Measurements from ENCODE around the gene OR5L2. TPM values are rescaled to one million over a fixed set of nuclear protein-coding genes. Genes with fewer than 3 reads are reported as not detected.

OR5L2 gene
- not detected in 2 replicates for total RNA-seq (2021)
- not detected for Bru-seq, nascent RNA
- BruChase-seq, experiment 1, labeled RNA remaining after a 2-hour chase: not detected
- BruChase-seq, experiment 2, labeled RNA remaining after a 6-hour chase: not detected
- long read RNA-seq: 0 reads

- Histone ChIP-seq H3K27me3 (replicated peaks; ENCODE audit: insufficient read depth, low read depth, low read length, poor library complexity) (no peaks in the 10 kb centered on the region), H3K36me3 (ENCODE audit: insufficient read depth, low read length, poor library complexity, severe bottlenecking) (no peaks in the 10 kb centered on the region), H3K4me3 (ENCODE audit: low read depth, low read length, poor library complexity, severe bottlenecking) (no peak within 1 kb of the TSS), H3K4me1 (ENCODE audit: insufficient read depth, low read length, poor library complexity, severe bottlenecking) (no peaks in the 10 kb centered on the region), H3K9me3 (ENCODE audit: low read depth, low read length, poor library complexity, severe bottlenecking) (peaks cover 3% of the 10 kb centered on the region), H3K27ac (ENCODE audit: low read depth, low read length, poor library complexity, severe bottlenecking) (no peak within 1 kb of the TSS)
- no TSS peak for BruUV-seq (replicated peaks)
- ChIA-PET CTCF (no interaction called here), POLR2A (ENCODE audit: low non-redundant PET) (no interaction called here)
- intact Hi-C loops (cut with micrococcal nuclease; ENCODE audit: unreplicated experiment): no loop called here
- TF ChIP-seq EZH2 (IDR thresholded peaks at IDR 0.05; ENCODE audit: borderline replicate concordance, low read depth, low read length, poor library complexity, severe bottlenecking) (no peak), CTCF (conservative IDR thresholded peaks at IDR 0.05; ENCODE audit: low read depth, low read length) (no peak)
- DNase-seq (ENCODE audit: low spot score): no peak
Measured at GRCh38 chr11:55826919-55827318, at the start of gene OR5L2. Gene OR5L2, plus strand, starts transcription at chr11:55827219. Its CDS starts 0 bp downstream, at chr11:55827219.

- H3K4me3 ChIP-seq (ENCODE audit: low read depth, low read length, poor library complexity, severe bottlenecking): no peak overlapping the region
- ChIA-PET CTCF (no interaction called here), POLR2A (ENCODE audit: low non-redundant PET) (no interaction called here)
- DNase-seq (ENCODE audit: low spot score): no peak
- no peak overlapping the region for H3K27ac ChIP-seq (ENCODE audit: low read depth, low read length, poor library complexity, severe bottlenecking)
- no TSS peak for BruUV-seq (replicated peaks)
- no peaks in the 10 kb centered on the region for H3K27me3 ChIP-seq (replicated peaks; ENCODE audit: insufficient read depth, low read depth, low read length, poor library complexity)
- H3K36me3 ChIP-seq (ENCODE audit: insufficient read depth, low read length, poor library complexity, severe bottlenecking): no peaks in the 10 kb centered on the region
- TF ChIP-seq EZH2 (IDR thresholded peaks at IDR 0.05; ENCODE audit: borderline replicate concordance, low read depth, low read length, poor library complexity, severe bottlenecking) (no peak), CTCF (conservative IDR thresholded peaks at IDR 0.05; ENCODE audit: low read depth, low read length) (no peak)
- H3K4me1 ChIP-seq (ENCODE audit: insufficient read depth, low read length, poor library complexity, severe bottlenecking): no peaks in the 10 kb centered on the region
- peaks cover 7% of the 10 kb centered on the region for H3K9me3 ChIP-seq (ENCODE audit: low read depth, low read length, poor library complexity, severe bottlenecking)
- intact Hi-C loops (cut with micrococcal nuclease; ENCODE audit: unreplicated experiment): no loop called here
Measured at GRCh38 chr11:55791606-55792005, 35.4 kb upstream of the OR5L2 start.

- H3K4me3 ChIP-seq (ENCODE audit: low read depth, low read length, poor library complexity, severe bottlenecking): no peak overlapping the region
- DNase-seq (ENCODE audit: low spot score): no peak
- no TSS peak for BruUV-seq (replicated peaks)
- ChIA-PET POLR2A (ENCODE audit: low non-redundant PET) (no interaction called here), CTCF (no interaction called here)
- H3K4me1 ChIP-seq (ENCODE audit: insufficient read depth, low read length, poor library complexity, severe bottlenecking): no peaks in the 10 kb centered on the region
- H3K27me3 ChIP-seq (replicated peaks; ENCODE audit: insufficient read depth, low read depth, low read length, poor library complexity): no peaks in the 10 kb centered on the region
- H3K36me3 ChIP-seq (ENCODE audit: insufficient read depth, low read length, poor library complexity, severe bottlenecking): no peaks in the 10 kb centered on the region
- TF ChIP-seq CTCF (conservative IDR thresholded peaks at IDR 0.05; ENCODE audit: low read depth, low read length) (no peak), EZH2 (IDR thresholded peaks at IDR 0.05; ENCODE audit: borderline replicate concordance, low read depth, low read length, poor library complexity, severe bottlenecking) (no peak)
- H3K9me3 ChIP-seq (ENCODE audit: low read depth, low read length, poor library complexity, severe bottlenecking): peaks cover 12% of the 10 kb centered on the region
- H3K27ac ChIP-seq (ENCODE audit: low read depth, low read length, poor library complexity, severe bottlenecking): no peak overlapping the region
- intact Hi-C loops (cut with micrococcal nuclease; ENCODE audit: unreplicated experiment): no loop called here
Measured at GRCh38 chr11:55793321-55793720, 33.7 kb upstream of the OR5L2 start.
